Right forelimb (tissue), 1 donor: Measurements from ENCODE around the gene PFDN5.

Source experiments
- DNase-seq: peaks from one replicate; pipeline ENCODE4 v3.0.0-alpha.2; 2018

The PFDN5 gene

GRCh38 chr12:53295070-53295890, at the start of gene PFDN5:
Gene PFDN5 (plus strand): TSS chr12:53295542. CDS start chr12:53295568, 26 bp downstream.
- DNase-seq: peak; percentile 92

GRCh38 chr12:53251477-53252348, 43.6 kb upstream of the PFDN5 start:
- peak; percentile 94 for DNase-seq

- DNase-seq: no peak
Observed at GRCh38 chr12:53252349-53252916, 42.9 kb upstream of the PFDN5 start.

GRCh38 chr12:53253298-53253697, 42.0 kb upstream of the PFDN5 start:
- DNase-seq: no peak

- DNase-seq: no peak
Observed at GRCh38 chr12:53254816-53255545, 40.4 kb upstream of the PFDN5 start.

- no peak for DNase-seq
Observed at GRCh38 chr12:53255996-53256395, 39.3 kb upstream of the PFDN5 start.

- no peak for DNase-seq
Observed at GRCh38 chr12:53258541-53259539, 36.5 kb upstream of the PFDN5 start.

GRCh38 chr12:53259891-53260290, 35.5 kb upstream of the PFDN5 start:
- no peak for DNase-seq

GRCh38 chr12:53265783-53266182, 29.6 kb upstream of the PFDN5 start:
- no peak for DNase-seq

GRCh38 chr12:53267306-53267998, 27.9 kb upstream of the PFDN5 start:
- DNase-seq: no peak

GRCh38 chr12:53267999-53268629, 27.2 kb upstream of the PFDN5 start, which contains the start of gene ESPL1:
Gene ESPL1 (plus strand): TSS chr12:53268299. CDS start chr12:53268767, 468 bp downstream.
- DNase-seq: peak; percentile 91

GRCh38 chr12:53268630-53269562, 26.4 kb upstream of the PFDN5 start:
- no peak for DNase-seq

- DNase-seq: no peak
Observed at GRCh38 chr12:53274445-53274844, 20.9 kb upstream of the PFDN5 start.

- DNase-seq: no peak
Observed at GRCh38 chr12:53276511-53276910, 18.8 kb upstream of the PFDN5 start.

GRCh38 chr12:53277981-53278380, 17.4 kb upstream of the PFDN5 start:
- DNase-seq: no peak

- no peak for DNase-seq
Observed at GRCh38 chr12:53279283-53279869, 16.0 kb upstream of the PFDN5 start.

GRCh38 chr12:53279888-53280498, 15.3 kb upstream of the PFDN5 start:
- no peak for DNase-seq

GRCh38 chr12:53286448-53286847, 8.9 kb upstream of the PFDN5 start:
- no peak for DNase-seq
